Measurements from ENCODE around the gene CIAO1. TPM values are rescaled to one million over a fixed set of nuclear protein-coding genes. Genes with fewer than 3 reads are reported as not detected.
"Not testable (repeated sequence)": the region's sequence is repeated elsewhere in the genome, so short reads cannot be mapped to it uniquely, and the experiment has no call there.

Gene CIAO1
- total and polyA plus RNA-seq, 4 experiments from 2014 or later, result 78.3 to 111 (median 90.8) TPM

DNA sequence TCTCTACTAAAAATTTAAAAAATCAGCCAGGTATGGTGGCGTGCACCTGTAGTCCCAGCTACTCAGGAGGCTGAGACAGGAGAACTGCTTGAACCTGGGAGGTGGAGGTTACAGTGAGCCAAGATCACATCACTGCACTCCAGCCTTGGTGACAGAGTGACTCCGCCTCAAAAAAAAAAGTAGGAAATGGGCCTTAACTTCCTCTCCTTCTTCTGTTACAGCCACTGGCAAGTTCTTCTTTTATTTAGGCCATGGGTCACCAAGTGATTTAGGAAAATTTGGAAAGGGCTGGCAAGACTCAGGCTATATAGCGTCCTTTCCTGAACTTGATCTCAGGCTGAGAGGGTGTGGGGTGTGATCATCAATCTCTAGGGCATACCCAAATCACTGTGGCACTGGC lies 8.3 kb upstream of the CIAO1 start:
- H3K9me3 Mint-ChIP-seq; H3K27ac ChIP-seq (ENCODE audit: low read depth, low read length); H3K27me3 ChIP-seq (ENCODE audit: insufficient read depth, low read length); H3K4me3 Mint-ChIP-seq; H3K27me3 Mint-ChIP-seq; DNase-seq; intact Hi-C loops (cut with micrococcal nuclease); CTCF ChIA-PET (ENCODE audit: partially characterized antibody); H3K9me3 ChIP-seq (ENCODE audit: control insufficient read depth in 1 of 2, low read length in 2 of 2); H3K4me3 ChIP-seq (ENCODE audit: low read length in 2 of 2): not testable (repeated sequence)
- H3K36me3 ChIP-seq (ENCODE audit: insufficient read depth, low read length), result peaks cover 38% of the 10 kb centered on the region
- Mint-ChIP-seq H3K4me1 (peaks cover 22 to 69% (median 50%) of the 10 kb centered on the region in 4 donors), H3K36me3 (peaks cover 28 to 76% of the 10 kb centered on the region in 2 donors), H3K27ac (peak overlapping the region in 4 of 7 donors; percentile 29 to 66 (median 48))
- H3K4me1 ChIP-seq (ENCODE audit: insufficient read depth, low read length), result peaks cover 58% of the 10 kb centered on the region
- POLR2A ChIA-PET (ENCODE audit: partially characterized antibody), result interaction anchor here (1.2 kb wide), 2 partner anchors 15 to 49 kb away, joined by 3 read pairs; partner anchors contain the start of gene STARD7

DNA sequence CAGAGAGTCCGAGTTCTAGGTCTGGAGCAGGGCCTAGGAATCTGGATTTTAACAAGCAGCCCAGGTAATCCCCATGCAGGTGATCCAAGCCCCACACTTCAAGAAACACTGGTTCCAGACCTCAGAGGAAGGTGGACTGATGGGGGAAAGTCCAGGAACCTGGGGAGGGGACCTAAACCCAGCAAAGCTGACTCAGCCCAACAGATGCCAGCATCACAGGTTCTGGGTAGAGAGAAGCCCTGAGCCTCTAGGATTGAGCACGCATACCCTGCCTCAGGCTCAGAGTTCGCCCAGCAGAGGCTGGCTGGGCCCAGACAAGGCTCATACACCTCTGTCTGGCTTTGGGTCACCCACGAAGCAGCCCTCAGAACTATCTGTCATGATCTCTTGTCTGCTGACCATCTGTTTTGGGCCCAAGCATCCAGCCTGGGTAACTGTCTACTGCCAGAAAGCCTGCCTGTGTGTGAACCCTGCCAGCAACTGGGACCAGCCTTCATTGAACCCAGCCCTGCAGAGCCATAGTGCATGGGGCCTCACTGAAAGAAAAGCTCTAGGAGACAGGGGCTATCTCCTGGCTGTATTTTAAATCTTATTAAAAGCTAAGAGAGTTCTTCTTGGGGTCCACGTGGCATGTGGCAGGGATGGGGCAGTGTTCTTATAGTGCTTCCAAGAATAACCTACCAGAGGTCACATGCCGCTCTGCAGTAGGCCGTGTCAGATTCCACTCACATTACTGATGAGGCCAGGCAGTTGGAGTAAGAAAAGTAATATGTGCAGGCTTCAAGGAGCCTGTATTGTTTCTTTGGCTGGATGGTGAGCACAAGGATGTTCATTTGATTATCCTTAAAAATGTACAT lies 7.6 kb upstream of the CIAO1 start:
- no peak overlapping the region for H3K4me3 ChIP-seq (ENCODE audit: low read length in 2 of 2)
- H3K27ac ChIP-seq (ENCODE audit: low read depth, low read length), result no peak overlapping the region
- H3K36me3 Mint-ChIP-seq, result peaks cover 26 to 73% of the 10 kb centered on the region in 2 donors
- POLR2A ChIA-PET (ENCODE audit: partially characterized antibody), result interaction anchor here (2.2 kb wide), 1 partner anchor 50 kb away, joined by 10 read pairs; the partner anchor contains the start of gene STARD7
- H3K27me3 Mint-ChIP-seq, result no peaks in the 10 kb centered on the region
- H3K4me1 ChIP-seq (ENCODE audit: insufficient read depth, low read length), result peaks cover 58% of the 10 kb centered on the region
- H3K4me3 Mint-ChIP-seq, result no peak overlapping the region
- DNase-seq, result no peak
- no peaks in the 10 kb centered on the region for H3K27me3 ChIP-seq (ENCODE audit: insufficient read depth, low read length)
- H3K27ac Mint-ChIP-seq, result peak overlapping the region in 6 of 7 donors; percentile 22 to 68 (median 59)
- intact Hi-C loops (cut with micrococcal nuclease), result no loop called here
- peaks cover 23 to 74% (median 55%) of the 10 kb centered on the region in 4 donors for H3K4me1 Mint-ChIP-seq
- CTCF ChIA-PET (ENCODE audit: partially characterized antibody), result interaction anchor here (1.6 to 2.2 kb wide), 2 partner anchors 84 to 117 kb away, joined by 3 to 6 read pairs; no protein-coding TSS in a partner anchor
- no peaks in the 10 kb centered on the region for H3K9me3 ChIP-seq (ENCODE audit: control insufficient read depth in 1 of 2, low read length in 2 of 2)
- H3K36me3 ChIP-seq (ENCODE audit: insufficient read depth, low read length), result peaks cover 31% of the 10 kb centered on the region
- no peaks in the 10 kb centered on the region for H3K9me3 Mint-ChIP-seq

DNA sequence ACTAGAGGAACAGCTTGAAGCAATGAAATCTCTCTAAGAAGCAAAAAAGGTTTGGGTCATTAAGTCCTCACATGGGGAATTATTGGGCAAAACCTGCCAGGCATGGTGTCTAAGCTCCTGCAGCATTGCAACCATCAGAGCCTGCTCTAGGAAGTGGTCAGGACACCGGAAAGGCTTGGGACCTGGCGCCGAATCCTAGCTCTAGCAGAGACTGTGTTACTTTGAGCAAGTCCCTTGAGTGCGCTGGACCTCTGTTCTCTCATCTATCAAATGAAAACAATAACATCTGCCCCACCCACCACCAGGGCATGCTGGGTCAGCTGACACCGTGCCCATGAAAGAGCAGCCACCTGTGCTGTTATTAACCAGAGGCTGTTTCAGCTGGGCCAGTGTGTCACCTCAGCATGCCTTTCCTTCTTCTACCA lies 6.5 kb upstream of the CIAO1 start:
- no peaks in the 10 kb centered on the region for H3K9me3 ChIP-seq (ENCODE audit: control insufficient read depth in 1 of 2, low read length in 2 of 2)
- no peak for DNase-seq
- H3K27me3 ChIP-seq (ENCODE audit: insufficient read depth, low read length), result no peaks in the 10 kb centered on the region
- Mint-ChIP-seq H3K4me3 (peak overlapping the region in 2 of 8 donors; percentile 13 to 65), H3K27ac (peak overlapping the region in 6 of 7 donors; percentile 15 to 79 (median 58)), H3K27me3 (no peaks in the 10 kb centered on the region), H3K4me1 (peaks cover 32 to 85% (median 63%) of the 10 kb centered on the region in 4 donors), H3K36me3 (peaks cover 17 to 70% of the 10 kb centered on the region in 2 donors), H3K9me3 (no peaks in the 10 kb centered on the region)
- H3K36me3 ChIP-seq (ENCODE audit: insufficient read depth, low read length), result peaks cover 21% of the 10 kb centered on the region
- no peak overlapping the region for H3K4me3 ChIP-seq (ENCODE audit: low read length in 2 of 2)
- intact Hi-C loops (cut with micrococcal nuclease), result no loop called here
- ChIA-PET CTCF (ENCODE audit: partially characterized antibody) (interaction anchor here (1.6 to 2.2 kb wide), 2 partner anchors 85 to 119 kb away, joined by 3 to 6 read pairs; no protein-coding TSS in a partner anchor), POLR2A (ENCODE audit: partially characterized antibody) (interaction anchor here (2.2 kb wide), 1 partner anchor 51 kb away, joined by 10 read pairs; the partner anchor contains the start of gene STARD7)
- H3K4me1 ChIP-seq (ENCODE audit: insufficient read depth, low read length), result peaks cover 69% of the 10 kb centered on the region
- H3K27ac ChIP-seq (ENCODE audit: low read depth, low read length), result no peak overlapping the region

DNA sequence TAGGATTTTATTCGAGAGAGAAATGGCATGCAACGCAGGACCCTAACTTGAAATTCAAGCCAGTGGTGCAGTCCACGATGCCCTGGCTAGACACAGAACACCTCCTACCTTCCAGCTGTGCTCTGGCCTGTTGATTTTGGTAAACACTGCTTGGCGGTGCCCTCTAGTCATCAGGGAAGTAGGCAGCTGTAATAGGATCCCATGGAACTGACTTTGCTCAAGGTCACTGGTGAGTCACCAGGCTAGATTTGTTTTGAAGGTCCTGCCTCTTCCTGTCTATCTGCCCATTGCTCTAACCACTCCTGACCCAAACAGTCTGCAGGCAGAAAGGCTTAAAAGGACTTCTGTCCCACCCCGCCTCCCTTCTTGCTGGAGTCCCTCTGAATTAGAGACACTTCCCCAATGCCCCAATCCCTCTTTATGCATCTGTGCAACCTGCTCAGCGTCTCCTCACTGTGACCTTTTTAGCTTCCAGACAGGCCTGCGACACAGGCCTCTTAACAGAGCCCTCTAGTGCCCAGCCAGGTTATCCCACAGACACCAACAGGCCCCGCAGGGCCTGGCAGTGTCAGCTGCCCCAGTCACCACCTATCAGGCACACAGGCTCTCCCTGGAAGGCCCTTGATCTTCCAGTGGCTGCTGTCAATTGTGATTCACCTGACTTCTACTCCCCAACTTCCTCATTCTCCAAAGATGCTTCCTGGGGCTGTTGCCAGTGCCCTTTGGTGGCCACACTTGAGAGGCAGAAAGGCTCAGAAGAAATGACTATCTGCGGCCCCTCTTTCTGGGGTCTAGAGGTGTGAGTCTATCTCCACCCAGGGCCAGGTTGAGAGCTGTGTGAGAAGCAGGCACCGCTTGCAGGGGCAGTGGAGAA lies 5.4 kb upstream of the CIAO1 start:
- Histone ChIP-seq H3K4me3 (ENCODE audit: low read length in 2 of 2) (no peak overlapping the region), H3K4me1 (ENCODE audit: insufficient read depth, low read length) (peaks cover 74% of the 10 kb centered on the region), H3K9me3 (ENCODE audit: control insufficient read depth in 1 of 2, low read length in 2 of 2) (no peaks in the 10 kb centered on the region), H3K36me3 (ENCODE audit: insufficient read depth, low read length) (peaks cover 9% of the 10 kb centered on the region), H3K27ac (ENCODE audit: low read depth, low read length) (no peak overlapping the region), H3K27me3 (ENCODE audit: insufficient read depth, low read length) (no peaks in the 10 kb centered on the region)
- ChIA-PET CTCF (ENCODE audit: partially characterized antibody) (interaction anchor here (1.0 to 2.2 kb wide), 6 partner anchors 10 to 597 kb away, joined by 3 to 6 read pairs (median 4); partner anchors contain the start of gene ANKRD39), POLR2A (ENCODE audit: partially characterized antibody) (interaction anchor here (0.7 to 0.9 kb wide), 3 partner anchors 20 to 505 kb away, joined by 3 to 4 read pairs (median 4); no protein-coding TSS in a partner anchor)
- Mint-ChIP-seq H3K36me3 (peaks cover 10 to 60% of the 10 kb centered on the region in 2 donors), H3K27me3 (no peaks in the 10 kb centered on the region), H3K27ac (peak overlapping the region; percentile 38 to 84 (median 73)), H3K4me3 (peak overlapping the region in 4 of 8 donors; percentile 18 to 68 (median 58)), H3K4me1 (peaks cover 34 to 84% (median 66%) of the 10 kb centered on the region in 4 donors), H3K9me3 (no peaks in the 10 kb centered on the region)
- intact Hi-C loops (cut with micrococcal nuclease), result loop anchor here (10.0 kb wide), 2 partner anchors 244 to 266 kb away; partner anchors contain the start of genes ANKRD36C and NEURL3
- DNase-seq, result peak in 3 of 5 donors; percentile 14 to 22 (median 16)

DNA sequence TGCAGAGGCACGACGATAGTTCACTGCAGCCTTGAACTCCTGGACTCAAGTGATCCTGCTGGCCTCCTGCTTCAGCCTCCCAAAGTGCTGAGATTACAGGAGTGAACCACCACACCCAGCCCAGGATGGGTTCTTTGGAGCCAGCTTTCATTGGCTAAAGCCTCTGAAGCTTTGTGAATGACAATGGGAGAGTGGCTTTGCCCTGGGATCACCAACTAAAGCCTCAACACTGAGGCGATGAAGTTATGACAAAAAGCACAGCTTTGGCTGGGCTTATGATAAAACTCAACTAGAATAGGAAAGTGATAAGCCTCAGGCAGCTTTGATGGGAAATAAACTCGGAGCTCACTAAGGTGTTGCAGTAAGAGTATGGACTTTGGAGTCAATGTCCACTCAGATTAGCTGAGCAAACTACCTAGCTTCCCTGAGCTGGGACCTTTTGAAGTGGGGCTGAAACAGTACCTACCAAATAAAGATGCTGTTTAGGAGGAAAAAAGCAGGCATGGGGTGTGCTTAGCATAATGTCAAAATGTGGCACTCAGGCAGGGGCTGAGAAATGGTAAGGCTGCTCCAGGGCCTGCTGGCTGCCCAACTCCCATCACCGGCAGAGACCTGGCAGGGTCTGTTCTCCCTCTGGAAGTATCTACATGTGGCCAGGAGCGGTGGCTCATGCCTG lies 4.6 kb upstream of the CIAO1 start:
- no peaks in the 10 kb centered on the region for H3K27me3 ChIP-seq (ENCODE audit: insufficient read depth, low read length)
- H3K4me1 Mint-ChIP-seq, result peaks cover 35 to 87% (median 69%) of the 10 kb centered on the region in 4 donors
- H3K27ac Mint-ChIP-seq, result peak overlapping the region in 5 of 7 donors; percentile 27 to 60 (median 55)
- ChIA-PET CTCF (ENCODE audit: partially characterized antibody) (interaction anchor here (1.0 to 1.3 kb wide), 5 partner anchors 11 to 596 kb away, joined by 3 to 4 read pairs (median 4); partner anchors contain the start of gene ANKRD39), POLR2A (ENCODE audit: partially characterized antibody) (interaction anchor here (0.7 to 0.9 kb wide), 3 partner anchors 20 to 504 kb away, joined by 3 to 4 read pairs (median 4); no protein-coding TSS in a partner anchor)
- H3K36me3 Mint-ChIP-seq, result peaks cover 10 to 63% of the 10 kb centered on the region in 2 donors
- intact Hi-C loops (cut with micrococcal nuclease), result loop anchor here (10.0 kb wide), 2 partner anchors 243 to 267 kb away; partner anchors contain the start of genes ANKRD36C and NEURL3
- H3K9me3 Mint-ChIP-seq, result no peaks in the 10 kb centered on the region
- no peak overlapping the region for H3K4me3 ChIP-seq (ENCODE audit: low read length in 2 of 2)
- no peaks in the 10 kb centered on the region for H3K9me3 ChIP-seq (ENCODE audit: control insufficient read depth in 1 of 2, low read length in 2 of 2)
- peak overlapping the region in 1 of 8 donors; percentile 43 for H3K4me3 Mint-ChIP-seq
- H3K36me3 ChIP-seq (ENCODE audit: insufficient read depth, low read length), result peaks cover 8% of the 10 kb centered on the region
- no peak overlapping the region for H3K27ac ChIP-seq (ENCODE audit: low read depth, low read length)
- no peak for DNase-seq
- peaks cover 75% of the 10 kb centered on the region for H3K4me1 ChIP-seq (ENCODE audit: insufficient read depth, low read length)
- no peaks in the 10 kb centered on the region for H3K27me3 Mint-ChIP-seq

DNA sequence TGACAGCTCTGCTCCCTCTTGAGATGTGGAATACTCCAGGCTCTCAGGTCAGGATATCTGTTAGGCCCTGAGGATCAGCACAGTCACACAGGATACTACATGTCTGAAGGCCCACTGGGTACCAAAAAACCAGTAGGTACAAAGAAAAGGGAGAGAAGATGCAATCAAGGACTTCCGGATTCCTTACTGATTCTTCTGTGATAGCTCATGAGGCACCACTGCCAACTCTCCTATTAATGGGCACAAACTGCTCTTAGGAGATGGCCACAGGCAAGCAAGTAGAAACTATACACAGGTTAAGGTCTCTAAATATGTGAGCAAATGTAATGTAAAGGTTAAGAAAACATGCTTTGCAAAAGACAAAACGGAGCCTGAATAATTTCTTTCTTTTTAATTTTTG lies 3.7 kb upstream of the CIAO1 start:
- H3K4me1 Mint-ChIP-seq, result peaks cover 34 to 88% (median 70%) of the 10 kb centered on the region in 4 donors
- peaks cover 79% of the 10 kb centered on the region for H3K4me1 ChIP-seq (ENCODE audit: insufficient read depth, low read length)
- DNase-seq, result no peak
- CTCF ChIA-PET (ENCODE audit: partially characterized antibody), result interaction anchor here (0.7 kb wide), 1 partner anchor 88 kb away, joined by 3 read pairs; no protein-coding TSS in a partner anchor
- no peak overlapping the region for H3K4me3 ChIP-seq (ENCODE audit: low read length in 2 of 2)
- H3K36me3 Mint-ChIP-seq, result peaks cover 7 to 62% of the 10 kb centered on the region in 2 donors
- H3K9me3 ChIP-seq (ENCODE audit: control insufficient read depth in 1 of 2, low read length in 2 of 2), result no peaks in the 10 kb centered on the region
- no peaks in the 10 kb centered on the region for H3K9me3 Mint-ChIP-seq
- H3K27me3 Mint-ChIP-seq, result no peaks in the 10 kb centered on the region
- peak overlapping the region in 4 of 7 donors; percentile 35 to 65 (median 59) for H3K27ac Mint-ChIP-seq
- POLR2A ChIA-PET (ENCODE audit: partially characterized antibody), result no interaction called here
- intact Hi-C loops (cut with micrococcal nuclease), result loop anchor here (10.0 kb wide), 2 partner anchors 242 to 268 kb away; partner anchors contain the start of genes ANKRD36C and NEURL3
- H3K27ac ChIP-seq (ENCODE audit: low read depth, low read length), result no peak overlapping the region
- H3K36me3 ChIP-seq (ENCODE audit: insufficient read depth, low read length), result peaks cover 8% of the 10 kb centered on the region
- H3K27me3 ChIP-seq (ENCODE audit: insufficient read depth, low read length), result no peaks in the 10 kb centered on the region
- peak overlapping the region in 3 of 8 donors; percentile 13 to 55 (median 34) for H3K4me3 Mint-ChIP-seq

Data from CD4-positive, alpha-beta memory T cell (primary cell).